OCI-LY1 (cell line): ENCODE measurements around the gene OPTC.

Experiments
- CTCF ChIP-seq: fragments of 200-600 bp; sonication (generic), shearing (Covaris generic); IDR thresholded peaks from 2 replicates; pipeline ENCODE4 v1.5.1; 2017; ENCODE audit warnings: mild to moderate bottlenecking, antibody characterized with exemption, low read length, moderate library complexity, mixed read lengths
- EZH2 ChIP-seq: fragments of 200-600 bp; sonication (generic), shearing (Covaris generic); IDR thresholded peaks from 2 replicates; pipeline ENCODE4 v1.8.0; 2017; ENCODE audit warnings: borderline replicate concordance, mixed run types, mild to moderate bottlenecking, antibody characterized with exemption, low read length, moderate library complexity, mixed read lengths

GRCh38 chr1:203516906-203517305 is 23.0 kb downstream of the OPTC start:
- TF ChIP-seq CTCF = no peak
- no peak for TF ChIP-seq EZH2
